GM23248 (cell line): ENCODE results near the gene CDH4.

Experiments used
- EZH2 ChIP-seq: fragments of 200-600 bp; sonication (generic); IDR thresholded peaks from 2 replicates; pipeline ENCODE4 v1.6.1; 2018; ENCODE audit warnings: antibody characterized with exemption, mild to moderate bottlenecking; ENCODE audit not compliant: insufficient read depth, poor library complexity, severe bottlenecking
- EZH2phosphoT487 ChIP-seq: fragments of 200-600 bp; sonication (generic); IDR thresholded peaks from 2 replicates; pipeline ENCODE4 v1.6.1; 2018; ENCODE audit warnings: antibody characterized with exemption, moderate library complexity, mild to moderate bottlenecking, low read depth; ENCODE audit not compliant: insufficient read depth

DNA sequence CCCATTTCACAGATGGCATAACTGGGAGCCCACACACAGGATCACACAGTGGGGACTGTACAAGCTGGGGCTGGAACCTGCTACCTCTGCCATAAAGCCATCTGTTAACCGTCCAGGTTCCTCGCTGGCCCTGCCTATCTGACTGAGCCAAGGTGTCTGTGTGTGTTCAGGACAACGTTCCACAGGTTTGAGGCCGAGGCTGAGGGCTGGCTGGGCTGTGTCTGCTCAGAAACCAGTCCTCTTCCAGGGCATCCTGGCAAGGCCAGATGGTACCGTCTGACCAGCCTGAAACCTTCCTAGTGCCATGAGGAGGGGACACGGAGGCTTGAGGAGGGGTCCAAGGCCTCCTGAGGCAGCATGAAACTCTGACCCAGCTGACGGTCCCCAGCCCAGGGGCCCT lies 663.0 kb downstream of the CDH4 start:
- TF ChIP-seq EZH2phosphoT487 = no peak
- TF ChIP-seq EZH2 = no peak
